DOHH2 (cell line): Measurements from ENCODE around the gene SLC7A14.

Source experiments
- EZH2phosphoT487 ChIP-seq: fragments of 200-600 bp; sonication (generic); IDR thresholded peaks from 2 replicates; pipeline ENCODE4 v1.6.1; 2017; ENCODE audit warnings: borderline replicate concordance, mild to moderate bottlenecking, antibody characterized with exemption, low read length, moderate library complexity, mixed read lengths
- TF ChIP-seq, protein P1 (sequence below): fragments of 200-600 bp; sonication (generic); IDR thresholded peaks from one replicate; pipeline ENCODE4 v1.5.1; 2014; ENCODE audit warnings: antibody characterized with exemption, mild to moderate bottlenecking, low read depth, low read length; ENCODE audit not compliant: poor library complexity, severe bottlenecking

DNA sequence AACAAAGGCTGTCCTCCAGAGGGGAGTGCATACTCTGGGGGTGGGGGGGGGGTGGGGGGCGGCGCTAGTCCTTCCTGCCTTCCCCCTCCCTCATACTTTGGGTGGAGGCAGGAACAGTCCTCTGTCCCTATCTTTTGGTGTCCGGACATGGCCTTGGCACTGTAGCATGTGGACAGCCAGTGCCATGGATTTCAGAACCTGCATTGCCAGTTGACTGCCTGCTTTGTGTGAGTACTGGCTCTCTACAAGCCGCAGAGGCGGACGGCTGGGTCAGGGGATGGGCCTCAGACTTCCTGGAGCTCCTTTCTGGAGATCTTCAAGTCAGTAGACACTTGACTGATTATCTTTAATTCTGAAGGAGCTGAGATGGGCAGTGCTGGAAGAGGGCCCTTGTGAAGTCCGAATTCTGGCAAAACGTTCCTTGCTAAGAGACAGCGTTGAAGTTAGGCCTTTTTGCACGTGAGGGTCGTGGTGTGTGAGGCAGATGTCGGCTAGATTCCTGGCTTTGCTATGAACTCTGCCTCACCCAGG is 164.7 kb downstream of the SLC7A14 start:
- TF ChIP-seq, protein P1, sequence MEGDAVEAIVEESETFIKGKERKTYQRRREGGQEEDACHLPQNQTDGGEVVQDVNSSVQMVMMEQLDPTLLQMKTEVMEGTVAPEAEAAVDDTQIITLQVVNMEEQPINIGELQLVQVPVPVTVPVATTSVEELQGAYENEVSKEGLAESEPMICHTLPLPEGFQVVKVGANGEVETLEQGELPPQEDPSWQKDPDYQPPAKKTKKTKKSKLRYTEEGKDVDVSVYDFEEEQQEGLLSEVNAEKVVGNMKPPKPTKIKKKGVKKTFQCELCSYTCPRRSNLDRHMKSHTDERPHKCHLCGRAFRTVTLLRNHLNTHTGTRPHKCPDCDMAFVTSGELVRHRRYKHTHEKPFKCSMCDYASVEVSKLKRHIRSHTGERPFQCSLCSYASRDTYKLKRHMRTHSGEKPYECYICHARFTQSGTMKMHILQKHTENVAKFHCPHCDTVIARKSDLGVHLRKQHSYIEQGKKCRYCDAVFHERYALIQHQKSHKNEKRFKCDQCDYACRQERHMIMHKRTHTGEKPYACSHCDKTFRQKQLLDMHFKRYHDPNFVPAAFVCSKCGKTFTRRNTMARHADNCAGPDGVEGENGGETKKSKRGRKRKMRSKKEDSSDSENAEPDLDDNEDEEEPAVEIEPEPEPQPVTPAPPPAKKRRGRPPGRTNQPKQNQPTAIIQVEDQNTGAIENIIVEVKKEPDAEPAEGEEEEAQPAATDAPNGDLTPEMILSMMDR, result no peak
- no peak for TF ChIP-seq EZH2phosphoT487
